Measurements from ENCODE around the gene HMGB1. TPM values are rescaled to one million over a fixed set of nuclear protein-coding genes. Genes with fewer than 3 reads are reported as not detected.

The HMGB1 gene
- total and polyA plus RNA-seq, 2 donors = 593 to 1,017 TPM

- Histone ChIP-seq H3K4me3 (ENCODE audit: low read length in 2 of 2) (no peak overlapping the region), H3K4me1 (ENCODE audit: control insufficient read depth in 2 of 2, insufficient read depth in 2 of 2, low read length in 2 of 2) (peaks cover 36 to 60% of the 10 kb centered on the region in 2 donors)
- WGBS = 100% methylated on average over 1 of the region's 1 CpG
Measured at GRCh38 chr13:30416471-30416870, 49.3 kb downstream of the HMGB1 start.

DNA sequence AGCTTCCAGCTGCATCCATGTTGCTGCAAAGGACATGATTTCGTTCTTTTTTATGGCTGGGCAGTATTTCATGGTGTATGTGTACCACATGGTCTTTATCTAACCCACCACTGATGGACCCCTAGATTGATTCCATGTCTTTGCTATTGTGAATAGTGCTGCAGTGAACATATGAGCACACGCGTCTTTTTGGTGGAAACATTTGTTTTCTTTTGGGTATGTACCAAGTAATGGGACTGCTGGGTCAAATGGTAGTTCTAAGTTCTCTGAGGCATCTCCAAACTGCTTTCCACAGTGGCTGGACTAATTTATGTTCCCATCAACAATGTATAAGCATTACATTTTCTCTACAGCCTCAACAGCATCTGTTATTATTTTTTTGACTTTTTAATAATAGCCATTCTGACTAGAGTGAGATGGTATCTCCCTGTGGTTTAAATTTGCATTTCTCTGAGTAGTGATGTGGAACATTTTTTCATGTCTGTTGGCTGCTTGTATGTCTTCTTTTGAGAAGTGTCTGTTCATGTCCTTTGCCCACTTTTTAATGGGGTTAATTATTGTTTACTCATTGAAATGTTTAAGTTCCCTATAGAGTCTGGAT is 50.2 kb downstream of the HMGB1 start:
- Histone ChIP-seq H3K4me1 (ENCODE audit: control insufficient read depth in 2 of 2, insufficient read depth in 2 of 2, low read length in 2 of 2) (peaks cover 27 to 51% of the 10 kb centered on the region in 2 donors), H3K9me3 (ENCODE audit: control insufficient read depth in 2 of 2, insufficient read depth in 1 of 2, low read length in 1 of 2) (no peaks in the 10 kb centered on the region), H3K27me3 (ENCODE audit: control insufficient read depth in 2 of 2, insufficient read depth in 1 of 2, low read length in 1 of 2) (no peaks in the 10 kb centered on the region), H3K4me3 (ENCODE audit: low read length in 2 of 2) (no peak overlapping the region), H3K36me3 (ENCODE audit: control insufficient read depth in 2 of 2, insufficient read depth in 2 of 2, low read length in 1 of 2) (no peaks in the 10 kb centered on the region), H3K27ac (ENCODE audit: low read depth in 1 of 2, low read length in 1 of 2) (peak overlapping the region in 1 of 2 donors; percentile 72)
- 72% methylated on average over 3 of the region's 3 CpGs for WGBS
- DNase-seq (ENCODE audit: low read depth in 6 of 9, low spot score in 9 of 9) = peak in 1 of 9 donors; percentile 75

More at GRCh38 chr13:30416471-30416870, 49.3 kb downstream of the HMGB1 start:
- Histone ChIP-seq H3K27ac (ENCODE audit: low read depth in 1 of 2, low read length in 1 of 2) (no peak overlapping the region), H3K9me3 (ENCODE audit: control insufficient read depth in 2 of 2, insufficient read depth in 1 of 2, low read length in 1 of 2) (no peaks in the 10 kb centered on the region), H3K36me3 (ENCODE audit: control insufficient read depth in 2 of 2, insufficient read depth in 2 of 2, low read length in 1 of 2) (no peaks in the 10 kb centered on the region), H3K27me3 (ENCODE audit: control insufficient read depth in 2 of 2, insufficient read depth in 1 of 2, low read length in 1 of 2) (no peaks in the 10 kb centered on the region)
- DNase-seq (ENCODE audit: low read depth in 6 of 9, low spot score in 9 of 9) = no peak

GRCh38 chr13:30413842-30414241 is 51.9 kb downstream of the HMGB1 start:
- H3K4me3 ChIP-seq (ENCODE audit: low read length in 2 of 2) = no peak overlapping the region
- no peaks in the 10 kb centered on the region for H3K36me3 ChIP-seq (ENCODE audit: control insufficient read depth in 2 of 2, insufficient read depth in 2 of 2, low read length in 1 of 2)
- no peaks in the 10 kb centered on the region for H3K27me3 ChIP-seq (ENCODE audit: control insufficient read depth in 2 of 2, insufficient read depth in 1 of 2, low read length in 1 of 2)
- 68% methylated on average over 3 of the region's 3 CpGs for WGBS
- H3K9me3 ChIP-seq (ENCODE audit: control insufficient read depth in 2 of 2, insufficient read depth in 1 of 2, low read length in 1 of 2) = peaks cover 0 to under 1% of the 10 kb centered on the region in 2 donors
- H3K4me1 ChIP-seq (ENCODE audit: control insufficient read depth in 2 of 2, insufficient read depth in 2 of 2, low read length in 2 of 2) = peaks cover 14 to 42% of the 10 kb centered on the region in 2 donors
- no peak overlapping the region for H3K27ac ChIP-seq (ENCODE audit: low read depth in 1 of 2, low read length in 1 of 2)
- DNase-seq (ENCODE audit: low read depth in 6 of 9, low spot score in 9 of 9) = no peak

- H3K27ac ChIP-seq (ENCODE audit: low read depth in 1 of 2, low read length in 1 of 2) = no peak overlapping the region
- H3K9me3 ChIP-seq (ENCODE audit: control insufficient read depth in 2 of 2, insufficient read depth in 1 of 2, low read length in 1 of 2) = peaks cover 0 to 6% of the 10 kb centered on the region in 2 donors
- H3K4me3 ChIP-seq (ENCODE audit: low read length in 2 of 2) = no peak overlapping the region
- peaks cover 8 to 39% of the 10 kb centered on the region in 2 donors for H3K4me1 ChIP-seq (ENCODE audit: control insufficient read depth in 2 of 2, insufficient read depth in 2 of 2, low read length in 2 of 2)
- no peak for DNase-seq (ENCODE audit: low read depth in 6 of 9, low spot score in 9 of 9)
- no peaks in the 10 kb centered on the region for H3K27me3 ChIP-seq (ENCODE audit: control insufficient read depth in 2 of 2, insufficient read depth in 1 of 2, low read length in 1 of 2)
- no peaks in the 10 kb centered on the region for H3K36me3 ChIP-seq (ENCODE audit: control insufficient read depth in 2 of 2, insufficient read depth in 2 of 2, low read length in 1 of 2)
Measured at GRCh38 chr13:30412346-30412745, 53.4 kb downstream of the HMGB1 start.

DNA sequence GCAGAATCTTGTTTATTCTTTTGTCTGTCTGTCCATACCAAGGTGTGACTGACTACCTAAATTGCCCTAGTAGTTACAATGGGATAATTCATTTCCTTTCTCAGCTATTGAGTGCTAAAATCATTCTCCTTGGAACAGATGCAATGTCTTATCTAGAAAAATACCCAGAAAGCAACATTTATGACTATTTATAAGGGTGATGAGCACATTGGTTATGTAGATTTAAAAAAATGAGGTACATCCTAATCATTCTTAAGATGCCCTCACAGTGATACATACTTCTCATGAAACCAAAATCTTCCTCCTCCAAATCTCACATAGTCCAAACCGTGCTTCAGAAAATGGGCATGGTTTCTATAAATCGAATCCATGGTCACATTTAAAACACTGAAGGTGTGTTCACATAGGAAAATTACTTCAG is 55.0 kb downstream of the HMGB1 start:
- peaks cover 0 to 6% of the 10 kb centered on the region in 2 donors for H3K9me3 ChIP-seq (ENCODE audit: control insufficient read depth in 2 of 2, insufficient read depth in 1 of 2, low read length in 1 of 2)
- H3K4me1 ChIP-seq (ENCODE audit: control insufficient read depth in 2 of 2, insufficient read depth in 2 of 2, low read length in 2 of 2) = peaks cover 11 to 43% of the 10 kb centered on the region in 2 donors
- no peak overlapping the region for H3K4me3 ChIP-seq (ENCODE audit: low read length in 2 of 2)
- 96% methylated on average over 2 of the region's 2 CpGs for WGBS
- no peaks in the 10 kb centered on the region for H3K27me3 ChIP-seq (ENCODE audit: control insufficient read depth in 2 of 2, insufficient read depth in 1 of 2, low read length in 1 of 2)
- no peaks in the 10 kb centered on the region for H3K36me3 ChIP-seq (ENCODE audit: control insufficient read depth in 2 of 2, insufficient read depth in 2 of 2, low read length in 1 of 2)
- no peak overlapping the region for H3K27ac ChIP-seq (ENCODE audit: low read depth in 1 of 2, low read length in 1 of 2)
- no peak for DNase-seq (ENCODE audit: low read depth in 6 of 9, low spot score in 9 of 9)

DNA sequence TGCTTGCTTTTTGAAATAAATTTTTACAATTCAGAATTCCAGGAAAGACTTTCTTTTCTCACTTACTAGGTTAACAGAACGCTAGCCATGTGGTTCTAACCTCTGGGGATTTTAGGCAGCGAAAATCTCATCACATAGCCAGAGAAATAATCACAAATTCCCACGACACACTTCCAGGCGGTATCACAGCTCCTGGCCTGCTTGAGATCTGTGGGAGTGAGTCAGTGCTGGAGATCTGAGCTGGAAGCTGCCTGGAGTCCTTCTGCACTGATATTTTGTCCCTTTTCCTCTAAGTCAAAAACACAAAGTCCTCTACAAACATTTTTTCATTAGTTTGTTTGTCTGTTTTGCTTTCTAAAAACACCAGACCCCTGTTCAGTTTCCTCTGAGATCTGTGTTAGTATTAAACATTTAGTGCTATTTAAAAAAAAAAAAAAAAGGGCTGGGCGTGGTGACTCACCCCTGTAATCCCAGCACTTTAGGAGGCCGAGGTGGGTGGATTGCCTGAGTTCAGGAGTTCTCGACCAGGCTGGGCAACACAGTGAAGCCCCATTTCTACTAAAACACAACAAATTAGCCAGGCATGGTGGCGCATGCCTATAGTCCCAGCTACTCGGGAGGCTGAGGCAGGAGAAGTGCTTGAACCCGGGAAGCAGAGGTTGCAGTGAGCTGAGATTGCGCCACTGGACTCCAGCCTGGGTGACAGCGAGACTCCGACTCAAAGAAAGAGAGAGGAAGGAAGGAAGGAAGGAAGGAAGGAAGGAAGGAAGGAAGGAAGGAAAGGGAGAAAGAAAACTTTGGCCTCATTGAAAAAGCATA is 55.6 kb downstream of the HMGB1 start:
- DNase-seq (ENCODE audit: low read depth in 6 of 9, low spot score in 9 of 9) = no peak
- Histone ChIP-seq H3K9me3 (ENCODE audit: control insufficient read depth in 2 of 2, insufficient read depth in 1 of 2, low read length in 1 of 2) (peaks cover 0 to 6% of the 10 kb centered on the region in 2 donors), H3K36me3 (ENCODE audit: control insufficient read depth in 2 of 2, insufficient read depth in 2 of 2, low read length in 1 of 2) (no peaks in the 10 kb centered on the region), H3K4me3 (ENCODE audit: low read length in 2 of 2) (no peak overlapping the region), H3K27ac (ENCODE audit: low read depth in 1 of 2, low read length in 1 of 2) (peak overlapping the region; percentile 1 to 31), H3K27me3 (ENCODE audit: control insufficient read depth in 2 of 2, insufficient read depth in 1 of 2, low read length in 1 of 2) (no peaks in the 10 kb centered on the region), H3K4me1 (ENCODE audit: control insufficient read depth in 2 of 2, insufficient read depth in 2 of 2, low read length in 2 of 2) (peaks cover 11 to 42% of the 10 kb centered on the region in 2 donors)
- WGBS = 96% methylated on average over 13 of the region's 13 CpGs

DNA sequence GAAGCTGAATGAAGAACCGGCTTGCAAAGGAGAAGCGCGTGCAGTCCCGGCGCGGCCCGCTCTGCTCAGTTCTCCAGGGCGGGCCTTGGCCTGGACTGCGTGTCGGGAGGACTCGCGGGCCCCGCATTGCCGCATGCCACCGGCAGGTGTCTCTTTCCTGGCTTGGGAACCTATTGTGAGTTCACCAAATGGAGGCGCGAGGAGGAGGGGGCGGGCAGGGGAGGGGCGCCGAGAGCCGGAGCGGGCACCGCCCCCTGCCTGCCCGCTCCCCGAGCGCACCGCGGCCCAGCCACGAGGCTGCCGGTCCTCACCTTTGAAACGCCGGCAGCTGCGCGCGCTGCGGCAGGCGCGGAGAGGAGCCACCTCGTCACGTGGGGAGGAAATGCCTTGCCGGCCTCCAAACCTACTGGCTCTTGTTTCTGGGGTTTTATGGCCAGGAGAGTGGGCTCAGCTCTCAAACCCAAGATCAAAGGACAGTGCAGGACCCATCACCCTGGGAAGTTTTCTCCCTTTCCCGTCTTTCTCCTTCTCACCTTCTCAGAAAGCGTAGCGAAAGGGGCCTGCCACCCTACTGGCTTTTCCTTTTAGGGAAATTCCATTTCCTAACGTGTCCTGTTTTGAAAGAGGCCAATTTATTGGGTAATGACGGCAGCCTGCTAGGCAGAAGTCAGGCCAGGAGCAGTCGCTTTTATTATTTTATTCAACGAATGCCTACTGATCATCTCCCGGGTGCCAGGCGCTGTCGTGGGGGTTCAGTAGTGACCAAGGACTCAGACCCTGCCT is 57.2 kb downstream of the HMGB1 start:
- Histone ChIP-seq H3K27ac (ENCODE audit: low read depth in 1 of 2, low read length in 1 of 2) (peak overlapping the region; percentile 80 to 84), H3K4me1 (ENCODE audit: control insufficient read depth in 2 of 2, insufficient read depth in 2 of 2, low read length in 2 of 2) (peaks cover 11 to 39% of the 10 kb centered on the region in 2 donors), H3K9me3 (ENCODE audit: control insufficient read depth in 2 of 2, insufficient read depth in 1 of 2, low read length in 1 of 2) (peaks cover 0 to 6% of the 10 kb centered on the region in 2 donors), H3K4me3 (ENCODE audit: low read length in 2 of 2) (peak overlapping the region; percentile 17 to 35), H3K36me3 (ENCODE audit: control insufficient read depth in 2 of 2, insufficient read depth in 2 of 2, low read length in 1 of 2) (no peaks in the 10 kb centered on the region), H3K27me3 (ENCODE audit: control insufficient read depth in 2 of 2, insufficient read depth in 1 of 2, low read length in 1 of 2) (no peaks in the 10 kb centered on the region)
- peak; percentile 75 to 95 (median 83) for DNase-seq (ENCODE audit: low read depth in 6 of 9, low spot score in 9 of 9)
- WGBS = 19% methylated on average over 51 of the region's 51 CpGs

DNA sequence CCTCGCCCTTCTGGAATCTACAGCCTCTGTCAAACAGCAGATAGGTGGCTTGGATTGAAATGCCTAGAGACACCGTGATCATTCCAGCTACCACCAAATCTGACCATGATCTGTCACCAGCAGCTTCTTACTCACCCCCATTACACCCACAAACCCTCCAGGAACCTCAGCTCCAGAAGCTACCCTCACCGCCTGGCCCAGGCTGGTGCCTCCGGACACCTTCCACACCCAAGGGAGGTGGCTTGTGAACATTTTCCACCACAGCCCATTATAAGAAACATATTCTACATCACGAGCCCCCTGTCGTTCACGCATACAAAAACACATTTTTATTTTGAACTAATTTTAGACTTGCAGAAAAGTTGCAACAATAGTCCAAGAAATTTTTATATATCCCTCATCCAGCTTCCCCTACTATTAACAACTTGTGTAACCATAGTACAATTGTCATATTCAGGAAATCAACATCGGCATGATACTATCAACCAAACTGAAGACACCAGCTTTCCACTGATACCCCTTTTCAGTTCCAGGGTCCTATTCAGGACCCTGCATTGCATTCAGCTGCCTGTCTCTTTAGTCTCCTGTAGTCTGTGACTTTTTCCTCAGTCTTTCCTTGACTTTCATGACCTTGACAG is 58.8 kb downstream of the HMGB1 start:
- Histone ChIP-seq H3K27ac (ENCODE audit: low read depth in 1 of 2, low read length in 1 of 2) (peak overlapping the region in 1 of 2 donors; percentile 39), H3K36me3 (ENCODE audit: control insufficient read depth in 2 of 2, insufficient read depth in 2 of 2, low read length in 1 of 2) (no peaks in the 10 kb centered on the region), H3K4me3 (ENCODE audit: low read length in 2 of 2) (no peak overlapping the region), H3K9me3 (ENCODE audit: control insufficient read depth in 2 of 2, insufficient read depth in 1 of 2, low read length in 1 of 2) (peaks cover 0 to 6% of the 10 kb centered on the region in 2 donors), H3K27me3 (ENCODE audit: control insufficient read depth in 2 of 2, insufficient read depth in 1 of 2, low read length in 1 of 2) (no peaks in the 10 kb centered on the region), H3K4me1 (ENCODE audit: control insufficient read depth in 2 of 2, insufficient read depth in 2 of 2, low read length in 2 of 2) (peaks cover 11 to 43% of the 10 kb centered on the region in 2 donors)
- WGBS = 98% methylated on average over 8 of the region's 8 CpGs
- no peak for DNase-seq (ENCODE audit: low read depth in 6 of 9, low spot score in 9 of 9)

Data from thymus (tissue), 11 donors.